ENCODE measurements around the gene PLS3.

DNA sequence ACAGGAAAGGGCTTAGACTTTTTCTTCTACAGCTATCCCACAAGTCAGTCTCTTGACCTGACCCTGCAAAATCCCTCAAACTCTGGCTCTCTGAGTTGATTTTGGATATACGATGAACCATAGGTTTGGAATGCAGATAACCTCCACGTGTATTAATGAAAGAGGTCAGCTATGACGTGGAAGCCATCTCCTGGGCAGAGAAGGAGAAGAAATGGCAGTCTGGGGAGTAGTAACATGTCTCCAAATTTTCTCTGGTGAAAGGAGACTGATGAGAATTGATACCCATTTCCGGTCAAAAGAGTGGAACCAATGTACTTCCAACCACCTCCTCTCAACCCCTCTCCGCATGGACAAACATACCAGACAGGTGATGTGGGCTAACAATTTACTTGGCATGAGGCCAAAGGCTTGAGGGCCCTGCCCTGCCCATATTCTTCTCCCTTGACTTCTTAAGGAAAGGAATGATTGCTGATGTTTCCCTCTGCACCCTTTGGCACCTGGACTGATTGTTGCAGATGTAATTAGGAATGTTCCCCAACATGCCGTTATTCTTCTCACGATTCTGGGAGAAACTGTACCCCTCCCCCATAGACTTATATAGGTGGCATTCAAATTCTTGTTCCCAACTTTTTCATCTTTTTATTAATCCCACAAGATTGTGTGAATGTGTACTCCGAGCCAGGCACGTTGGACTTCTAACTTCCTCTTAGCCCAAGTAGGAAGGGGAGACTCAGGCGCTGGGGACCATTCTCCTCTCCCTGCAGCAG, 580 bp upstream of the PLS3 start:
- TF ChIP-seq, protein P1, sequence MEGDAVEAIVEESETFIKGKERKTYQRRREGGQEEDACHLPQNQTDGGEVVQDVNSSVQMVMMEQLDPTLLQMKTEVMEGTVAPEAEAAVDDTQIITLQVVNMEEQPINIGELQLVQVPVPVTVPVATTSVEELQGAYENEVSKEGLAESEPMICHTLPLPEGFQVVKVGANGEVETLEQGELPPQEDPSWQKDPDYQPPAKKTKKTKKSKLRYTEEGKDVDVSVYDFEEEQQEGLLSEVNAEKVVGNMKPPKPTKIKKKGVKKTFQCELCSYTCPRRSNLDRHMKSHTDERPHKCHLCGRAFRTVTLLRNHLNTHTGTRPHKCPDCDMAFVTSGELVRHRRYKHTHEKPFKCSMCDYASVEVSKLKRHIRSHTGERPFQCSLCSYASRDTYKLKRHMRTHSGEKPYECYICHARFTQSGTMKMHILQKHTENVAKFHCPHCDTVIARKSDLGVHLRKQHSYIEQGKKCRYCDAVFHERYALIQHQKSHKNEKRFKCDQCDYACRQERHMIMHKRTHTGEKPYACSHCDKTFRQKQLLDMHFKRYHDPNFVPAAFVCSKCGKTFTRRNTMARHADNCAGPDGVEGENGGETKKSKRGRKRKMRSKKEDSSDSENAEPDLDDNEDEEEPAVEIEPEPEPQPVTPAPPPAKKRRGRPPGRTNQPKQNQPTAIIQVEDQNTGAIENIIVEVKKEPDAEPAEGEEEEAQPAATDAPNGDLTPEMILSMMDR (IDR thresholded peaks at IDR 0.05) = no peak
- TF ChIP-seq POLR2A (IDR thresholded peaks at IDR 0.05) = no peak
